ENCODE data around the gene KCNIP3.

Gene KCNIP3

DNA sequence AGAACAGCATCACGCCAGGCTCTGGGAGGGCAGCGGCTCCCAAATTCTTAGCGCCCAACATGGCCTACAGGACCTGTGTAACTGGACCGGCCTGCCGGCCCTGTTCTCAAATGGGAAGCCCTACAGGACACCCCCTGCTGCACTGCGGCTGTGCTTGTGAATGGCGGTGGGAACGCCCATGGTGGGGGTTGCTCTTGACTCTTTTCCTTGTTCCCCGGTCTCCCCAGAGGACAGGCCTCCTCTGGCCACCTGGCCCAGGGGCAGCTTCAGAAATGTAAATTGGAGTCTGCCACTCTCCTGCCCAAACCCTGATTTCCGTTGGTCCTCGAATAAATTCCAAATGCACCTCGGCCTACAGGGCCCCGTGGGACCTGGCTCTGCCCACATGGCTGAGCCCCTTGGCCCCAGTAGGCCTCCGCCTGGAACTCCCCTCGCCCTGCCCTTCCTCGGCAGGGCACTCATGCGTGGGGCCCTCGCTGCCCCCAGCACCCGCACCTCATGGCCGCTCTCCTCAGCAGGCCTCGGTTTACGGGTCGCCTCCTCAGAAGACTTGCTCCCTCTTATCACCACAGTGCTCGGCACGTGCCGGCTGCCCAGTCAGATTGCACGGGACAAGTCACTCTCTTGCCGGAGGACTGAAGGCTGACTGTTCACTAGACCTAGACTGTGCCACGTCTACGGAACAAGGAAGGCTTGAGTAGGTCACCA lies 29.4 kb downstream of the KCNIP3 start:
- Histone ChIP-seq H3K9me3 (no peaks in the 10 kb centered on the region), H3K27me3 (no peaks in the 10 kb centered on the region), H3K4me1 (no peaks in the 10 kb centered on the region), H3K36me3 (no peaks in the 10 kb centered on the region), H3K4me3 (ENCODE audit: low read depth, low read length) (no peak overlapping the region)
- TF ChIP-seq, protein P1, sequence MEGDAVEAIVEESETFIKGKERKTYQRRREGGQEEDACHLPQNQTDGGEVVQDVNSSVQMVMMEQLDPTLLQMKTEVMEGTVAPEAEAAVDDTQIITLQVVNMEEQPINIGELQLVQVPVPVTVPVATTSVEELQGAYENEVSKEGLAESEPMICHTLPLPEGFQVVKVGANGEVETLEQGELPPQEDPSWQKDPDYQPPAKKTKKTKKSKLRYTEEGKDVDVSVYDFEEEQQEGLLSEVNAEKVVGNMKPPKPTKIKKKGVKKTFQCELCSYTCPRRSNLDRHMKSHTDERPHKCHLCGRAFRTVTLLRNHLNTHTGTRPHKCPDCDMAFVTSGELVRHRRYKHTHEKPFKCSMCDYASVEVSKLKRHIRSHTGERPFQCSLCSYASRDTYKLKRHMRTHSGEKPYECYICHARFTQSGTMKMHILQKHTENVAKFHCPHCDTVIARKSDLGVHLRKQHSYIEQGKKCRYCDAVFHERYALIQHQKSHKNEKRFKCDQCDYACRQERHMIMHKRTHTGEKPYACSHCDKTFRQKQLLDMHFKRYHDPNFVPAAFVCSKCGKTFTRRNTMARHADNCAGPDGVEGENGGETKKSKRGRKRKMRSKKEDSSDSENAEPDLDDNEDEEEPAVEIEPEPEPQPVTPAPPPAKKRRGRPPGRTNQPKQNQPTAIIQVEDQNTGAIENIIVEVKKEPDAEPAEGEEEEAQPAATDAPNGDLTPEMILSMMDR (IDR thresholded peaks at IDR 0.05; ENCODE audit: low read depth, low read length), result no peak
- no peak for DNase-seq

DNA sequence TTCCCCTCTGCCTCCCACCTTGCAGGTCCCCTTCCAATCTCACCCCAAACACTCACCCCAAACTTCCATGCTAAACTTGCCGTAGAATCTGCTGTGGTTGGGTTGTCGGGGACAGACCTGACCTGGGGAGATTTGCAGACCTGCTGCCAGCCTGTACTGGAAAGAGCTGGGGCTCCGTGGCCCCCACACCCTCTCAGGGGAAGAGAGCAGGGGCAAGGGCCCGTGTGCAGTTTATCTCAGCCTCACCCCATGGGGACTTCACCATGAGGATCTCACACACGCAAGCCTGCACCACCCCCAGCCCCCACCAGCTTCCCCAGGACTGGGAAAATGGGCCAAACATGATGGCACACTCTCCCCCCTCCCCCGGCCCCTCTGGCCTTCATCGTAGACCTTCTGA lies 30.7 kb downstream of the KCNIP3 start:
- H3K27me3 ChIP-seq, result no peaks in the 10 kb centered on the region
- TF ChIP-seq, protein P1 (IDR thresholded peaks at IDR 0.05; ENCODE audit: low read depth, low read length), result no peak

DNA sequence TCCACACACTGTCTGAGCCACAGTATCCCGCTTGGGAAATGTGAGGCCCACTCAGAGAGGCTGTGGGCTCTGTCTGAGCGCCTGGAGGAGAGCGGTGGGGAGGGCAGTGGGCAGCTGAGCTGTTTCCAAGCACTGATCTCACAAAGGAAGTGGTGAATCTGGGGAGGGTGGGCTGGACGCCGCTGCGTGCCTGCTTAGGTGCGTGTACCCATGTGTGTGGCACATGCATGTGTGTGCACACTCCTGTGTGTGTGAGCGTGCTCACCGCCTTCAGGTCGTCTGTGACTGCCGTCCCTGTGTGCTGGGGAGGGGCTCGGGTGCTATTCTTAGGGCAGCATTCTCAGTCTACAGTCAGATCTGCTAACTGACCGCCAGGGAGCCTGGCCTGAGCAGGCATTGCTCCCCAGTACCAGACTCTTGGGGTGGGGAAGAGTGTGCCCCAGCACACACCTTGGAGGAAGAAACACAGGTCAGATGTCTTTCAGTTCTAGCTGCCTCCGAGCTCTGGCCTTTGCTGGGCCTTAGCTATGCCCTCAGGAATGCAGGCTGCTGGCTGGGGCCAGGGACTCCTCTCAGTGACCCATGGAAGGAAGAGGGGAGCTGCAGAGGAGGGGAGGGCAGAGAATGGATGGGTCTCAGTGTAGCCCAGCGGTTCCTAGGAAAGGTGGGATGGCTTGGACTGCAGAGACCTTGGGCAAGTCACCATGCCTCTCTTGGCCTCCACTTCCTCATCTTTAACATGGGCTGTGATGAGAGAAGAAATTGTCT lies 31.4 kb downstream of the KCNIP3 start:
- no peaks in the 10 kb centered on the region for H3K36me3 ChIP-seq
- TF ChIP-seq, protein P1 (IDR thresholded peaks at IDR 0.05; ENCODE audit: low read depth, low read length), result no peak
- H3K4me3 ChIP-seq (ENCODE audit: low read depth, low read length), result no peak overlapping the region
- no peaks in the 10 kb centered on the region for H3K9me3 ChIP-seq
- no peak for DNase-seq
- no peaks in the 10 kb centered on the region for H3K4me1 ChIP-seq
- no peaks in the 10 kb centered on the region for H3K27me3 ChIP-seq

More for the DNA sequence above, 30.7 kb downstream of the KCNIP3 start:
- Histone ChIP-seq H3K36me3 (no peaks in the 10 kb centered on the region), H3K4me1 (no peaks in the 10 kb centered on the region), H3K4me3 (ENCODE audit: low read depth, low read length) (no peak overlapping the region), H3K9me3 (no peaks in the 10 kb centered on the region)
- no peak for DNase-seq

DNA sequence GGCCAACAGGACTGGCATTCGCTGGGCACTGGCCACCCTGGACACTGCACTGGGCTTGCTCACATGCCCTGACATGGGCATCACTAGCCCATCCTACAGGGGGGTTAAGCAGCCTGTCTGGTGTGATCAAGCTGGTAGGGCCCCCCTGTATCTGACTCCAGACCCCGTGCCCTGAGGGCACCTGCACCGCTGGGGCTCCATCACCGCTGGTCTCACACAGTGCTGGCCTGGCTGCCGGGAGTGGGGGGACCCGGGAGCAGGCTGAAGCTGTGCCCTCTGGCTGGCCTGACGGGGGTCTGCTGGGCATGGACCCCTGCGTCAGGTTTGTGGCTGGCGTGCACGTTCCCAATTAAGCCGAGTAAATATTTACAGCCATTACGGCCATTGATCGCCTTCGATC lies 32.3 kb downstream of the KCNIP3 start:
- H3K27me3 ChIP-seq, result no peaks in the 10 kb centered on the region
- no peak for DNase-seq
- H3K36me3 ChIP-seq, result no peaks in the 10 kb centered on the region
- TF ChIP-seq, protein P1 (IDR thresholded peaks at IDR 0.05; ENCODE audit: low read depth, low read length), result no peak
- no peaks in the 10 kb centered on the region for H3K9me3 ChIP-seq
- H3K4me1 ChIP-seq, result no peaks in the 10 kb centered on the region
- no peak overlapping the region for H3K4me3 ChIP-seq (ENCODE audit: low read depth, low read length)

DNA sequence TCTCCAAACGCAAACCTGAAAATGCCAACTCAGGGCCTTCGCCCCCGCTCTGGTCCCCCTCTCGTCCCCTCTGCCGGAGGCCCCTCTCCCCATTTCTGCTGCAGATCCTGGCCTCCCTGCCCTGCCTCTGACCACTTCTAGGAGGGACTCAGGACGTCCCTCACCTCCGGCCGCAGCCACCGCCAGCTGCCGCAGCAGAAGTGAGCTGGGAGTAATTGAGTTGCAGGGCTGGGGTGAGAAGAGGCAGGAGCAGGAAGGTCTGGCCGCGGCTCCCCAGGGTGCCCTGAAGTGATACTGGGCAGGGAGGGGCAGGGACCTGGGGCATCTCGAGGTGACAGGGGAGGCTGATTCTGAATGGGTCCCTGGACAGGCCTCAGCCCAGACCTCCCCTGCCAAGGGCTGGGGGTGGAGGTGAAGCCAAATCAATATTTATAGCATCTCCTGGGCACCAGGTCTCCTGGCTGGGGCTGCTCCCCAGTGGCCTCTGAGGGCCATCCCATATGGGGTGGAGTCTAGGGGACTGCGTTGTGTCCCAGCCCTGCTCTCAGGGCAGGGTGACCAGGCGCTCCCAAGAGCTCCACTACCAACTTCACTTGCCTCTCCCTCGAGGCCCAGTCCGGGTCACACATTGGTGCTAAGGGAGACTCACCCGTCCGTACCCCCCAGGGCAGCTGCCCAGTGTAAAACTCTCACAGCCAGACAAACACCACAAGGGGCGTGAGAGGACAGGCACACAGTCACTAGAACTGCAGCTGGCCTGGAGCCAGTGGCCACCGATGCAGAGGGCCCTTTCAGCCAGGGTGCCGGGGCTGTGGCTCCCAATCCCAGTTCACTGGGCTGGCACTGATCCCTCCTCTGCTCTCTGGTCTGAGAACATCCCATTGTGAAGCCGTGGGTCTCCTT lies 33.0 kb downstream of the KCNIP3 start:
- TF ChIP-seq, protein P1 (IDR thresholded peaks at IDR 0.05; ENCODE audit: low read depth, low read length), result peak; percentile 4; the same call in 1 of the 2 replicates
- no peaks in the 10 kb centered on the region for H3K36me3 ChIP-seq
- peak; percentile 26 for DNase-seq
- no peaks in the 10 kb centered on the region for H3K27me3 ChIP-seq
- H3K4me3 ChIP-seq (ENCODE audit: low read depth, low read length), result no peak overlapping the region
- no peaks in the 10 kb centered on the region for H3K9me3 ChIP-seq
- no peaks in the 10 kb centered on the region for H3K4me1 ChIP-seq

Data from BE2C (cell line).